ENCODE data around the gene TRIM66. TPM values are rescaled to one million over a fixed set of nuclear protein-coding genes. Genes with fewer than 3 reads are reported as not detected.

Gene TRIM66
- total RNA-seq, 1 experiment from 2014 or later = 7.0 TPM

- no peak for DNase-seq (ENCODE audit: low spot score)
These were observed 31.4 kb upstream of the TRIM66 start for GRCh38 chr11:8713760-8714454.

GRCh38 chr11:8712506-8712905 is 30.0 kb upstream of the TRIM66 start:
- no peak for DNase-seq (ENCODE audit: low spot score)

GRCh38 chr11:8711895-8712442 is 29.5 kb upstream of the TRIM66 start:
- DNase-seq (ENCODE audit: low spot score) = no peak

- no peak for DNase-seq (ENCODE audit: low spot score)
These were observed 27.3 kb upstream of the TRIM66 start for GRCh38 chr11:8709777-8710176.

GRCh38 chr11:8709002-8709672 is 26.7 kb upstream of the TRIM66 start:
- DNase-seq (ENCODE audit: low spot score) = no peak

- no peak for DNase-seq (ENCODE audit: low spot score)
These were observed 25.2 kb upstream of the TRIM66 start for GRCh38 chr11:8707541-8708191.

- no peak for DNase-seq (ENCODE audit: low spot score)
These were observed 24.4 kb upstream of the TRIM66 start for GRCh38 chr11:8706673-8707432.

GRCh38 chr11:8705146-8705545 is 22.7 kb upstream of the TRIM66 start:
- no peak for DNase-seq (ENCODE audit: low spot score)

- DNase-seq (ENCODE audit: low spot score) = no peak
These were observed 21.7 kb upstream of the TRIM66 start for GRCh38 chr11:8704136-8704535.

GRCh38 chr11:8702598-8702915 is 20.1 kb upstream of the TRIM66 start:
- DNase-seq (ENCODE audit: low spot score) = no peak

- DNase-seq (ENCODE audit: low spot score) = no peak
These were observed 19.6 kb upstream of the TRIM66 start for GRCh38 chr11:8701891-8702597.

- DNase-seq (ENCODE audit: low spot score) = peak; percentile 86
These were observed 17.4 kb upstream of the TRIM66 start for GRCh38 chr11:8699903-8700302.

GRCh38 chr11:8698917-8699441 is 16.5 kb upstream of the TRIM66 start:
- DNase-seq (ENCODE audit: low spot score) = peak; percentile 20

GRCh38 chr11:8698379-8698851 is 15.9 kb upstream of the TRIM66 start:
- peak; percentile 71 for DNase-seq (ENCODE audit: low spot score)

GRCh38 chr11:8697054-8697453 is 14.6 kb upstream of the TRIM66 start:
- no peak for DNase-seq (ENCODE audit: low spot score)

- DNase-seq (ENCODE audit: low spot score) = no peak
These were observed 11.7 kb upstream of the TRIM66 start for GRCh38 chr11:8694137-8694536.

- DNase-seq (ENCODE audit: low spot score) = no peak
These were observed 11.1 kb upstream of the TRIM66 start for GRCh38 chr11:8693555-8693954.

GRCh38 chr11:8693010-8693551 is 10.6 kb upstream of the TRIM66 start:
- no peak for DNase-seq (ENCODE audit: low spot score)

GRCh38 chr11:8692417-8692816 is 10.0 kb upstream of the TRIM66 start:
- DNase-seq (ENCODE audit: low spot score) = no peak

GRCh38 chr11:8691601-8692000 is 9.1 kb upstream of the TRIM66 start:
- no peak for DNase-seq (ENCODE audit: low spot score)

All from HT-29 (cell line).